Measurements from ENCODE around the gene STK38.
"Not testable (repeated sequence)": the region's sequence is repeated elsewhere in the genome, so short reads cannot be mapped to it uniquely, and the experiment has no call there.

Gene STK38

GRCh38 chr6:36460916-36461315 is 86.4 kb downstream of the STK38 start:
- in situ Hi-C loops (cut with HindIII; ENCODE audit: low pct_unique_long_range_greater_than_20kb, low sequenced_read_pairs): no loop called here
- no peak for DNase-seq (ENCODE audit: low read depth in 1 of 2, low spot score in 1 of 2)
- no peak for TF ChIP-seq JUND (IDR thresholded peaks at IDR 0.05; ENCODE audit: low read depth)

GRCh38 chr6:36459501-36459900 is 87.8 kb downstream of the STK38 start:
- DNase-seq (ENCODE audit: low read depth in 1 of 2, low spot score in 1 of 2): no peak
- TF ChIP-seq JUND (IDR thresholded peaks at IDR 0.05; ENCODE audit: low read depth): no peak
- in situ Hi-C loops (cut with HindIII; ENCODE audit: low pct_unique_long_range_greater_than_20kb, low sequenced_read_pairs): no loop called here

GRCh38 chr6:36455486-36456027 is 91.7 kb downstream of the STK38 start:
- in situ Hi-C loops (cut with HindIII; ENCODE audit: low pct_unique_long_range_greater_than_20kb, low sequenced_read_pairs): no loop called here
- peak; percentile 32 to 85 for DNase-seq (ENCODE audit: low read depth in 1 of 2, low spot score in 1 of 2)
- TF ChIP-seq JUND (IDR thresholded peaks at IDR 0.05; ENCODE audit: low read depth): no peak

- DNase-seq (ENCODE audit: low read depth in 1 of 2, low spot score in 1 of 2); in situ Hi-C loops (cut with HindIII; ENCODE audit: low pct_unique_long_range_greater_than_20kb, low sequenced_read_pairs): not testable (repeated sequence)
Measured at GRCh38 chr6:36452897-36453296, 94.4 kb downstream of the STK38 start.

- in situ Hi-C loops (cut with HindIII; ENCODE audit: low pct_unique_long_range_greater_than_20kb, low sequenced_read_pairs); DNase-seq (ENCODE audit: low read depth in 1 of 2, low spot score in 1 of 2): not testable (repeated sequence)
Measured at GRCh38 chr6:36449173-36449572, 98.1 kb downstream of the STK38 start.

GRCh38 chr6:36445621-36446020 is 101.7 kb downstream of the STK38 start:
- TF ChIP-seq JUND (IDR thresholded peaks at IDR 0.05; ENCODE audit: low read depth): no peak
- no peak for DNase-seq (ENCODE audit: low read depth in 1 of 2, low spot score in 1 of 2)
- in situ Hi-C loops (cut with HindIII; ENCODE audit: low pct_unique_long_range_greater_than_20kb, low sequenced_read_pairs): no loop called here

GRCh38 chr6:36444470-36444869 is 102.8 kb downstream of the STK38 start:
- TF ChIP-seq JUND (IDR thresholded peaks at IDR 0.05; ENCODE audit: low read depth): no peak
- peak in 1 of 2 experiments; percentile 9 for DNase-seq (ENCODE audit: low read depth in 1 of 2, low spot score in 1 of 2)
- in situ Hi-C loops (cut with HindIII; ENCODE audit: low pct_unique_long_range_greater_than_20kb, low sequenced_read_pairs): no loop called here

All from T47D (cell line).